Smooth muscle cell (in vitro differentiated cells): ENCODE measurements around the gene CSF3R. TPM values are rescaled to one million over a fixed set of nuclear protein-coding genes. Genes with fewer than 3 reads are reported as not detected.
"Not testable (repeated sequence)": the region's sequence is repeated elsewhere in the genome, so short reads cannot be mapped to it uniquely, and the experiment has no call there.

Experiments
- DNase-seq: peaks from one replicate; lab custom pipeline; 2025; ENCODE audit not compliant: unreplicated experiment; lab: John Stamatoyannopoulos, UW
- H2AFZ ChIP-seq: fragments of 200-600 bp; sonication (generic); 2 replicates; pipeline ENCODE4 v1.6.0; 2016; ENCODE audit warnings: antibody characterized with exemption, low read depth, mild to moderate bottlenecking
- H3F3A ChIP-seq: fragments of 200-600 bp; sonication (generic); 2 replicates; pipeline ENCODE4 v1.6.0; 2017; ENCODE audit warnings: antibody characterized with exemption, low read depth
- H3K27ac ChIP-seq: fragments of 200-600 bp; sonication (generic); 2 replicates; pipeline ENCODE4 v1.5.1; 2016; ENCODE audit warnings: low read depth, mild to moderate bottlenecking
- H3K27me3 ChIP-seq: fragments of 200-600 bp; sonication (generic); 2 replicates; pipeline ENCODE4 v1.6.1; 2016; ENCODE audit warnings: low read depth, mild to moderate bottlenecking
- H3K36me3 ChIP-seq: fragments of 200-600 bp; sonication (generic); 2 replicates; pipeline ENCODE4 v1.5.1; 2016; ENCODE audit warnings: low read depth
- H3K4me1 ChIP-seq: fragments of 200-600 bp; sonication (generic); 2 replicates; pipeline ENCODE4 v1.5.1; 2016; ENCODE audit warnings: low read depth
- H3K4me2 ChIP-seq: fragments of 200-600 bp; sonication (generic); 2 replicates; pipeline ENCODE4 v1.6.0; 2016; ENCODE audit warnings: mild to moderate bottlenecking
- H3K4me3 ChIP-seq: fragments of 200-600 bp; sonication (generic); 2 replicates; pipeline ENCODE4 v1.5.1; 2016; ENCODE audit warnings: mild to moderate bottlenecking
- H3K79me2 ChIP-seq: fragments of 200-600 bp; sonication (generic); 2 replicates; pipeline ENCODE4 v1.6.0; 2016; ENCODE audit warnings: low read depth, mild to moderate bottlenecking
- H3K9ac ChIP-seq: fragments of 200-600 bp; sonication (generic); 2 replicates; pipeline ENCODE4 v1.6.0; 2016; ENCODE audit warnings: low read depth
- H3K9me3 ChIP-seq: fragments of 200-600 bp; sonication (generic); replicated peaks from 2 replicates; pipeline ENCODE4 v1.5.1; 2016; ENCODE audit warnings: low read depth
- H4K20me1 ChIP-seq: fragments of 200-600 bp; sonication (generic); 2 replicates; pipeline ENCODE4 v1.6.0; 2016; ENCODE audit warnings: low read depth
- CTCF ChIP-seq: fragments of 200-600 bp; sonication (generic); IDR thresholded peaks from 2 replicates; pipeline ENCODE4 v1.5.1; 2017; ENCODE audit warnings: borderline replicate concordance, mild to moderate bottlenecking, antibody characterized with exemption; ENCODE audit not compliant: insufficient read depth, poor library complexity, severe bottlenecking
- WGBS: methylation state at CpG from one replicate; pipeline ENCODE4 v1.1.7; 2016; ENCODE audit warnings: low lambda C conversion rate; 5-methylcytosine and 5-hydroxymethylcytosine counted together
- polyA plus RNA-seq: library from polyadenylated mRNA; unstranded; fragments of >200 nt; fragmentation: Nextera tagmentation; extraction: Ambion mirVana; gene quantifications from 2 replicates; pipeline ENCODE4 v1.2.1, GENCODE V29; 2016
- total RNA-seq: library from RNA; depleted of rRNA; stranded (reverse); fragments of >200 nt; gene quantifications from 2 replicates; pipeline ENCODE4 v1.2.3, GENCODE V29; 2014

The CSF3R gene
- total and polyA plus RNA-seq, 2 experiments from 2014 or later = 0.46 to 6.7 TPM

DNA sequence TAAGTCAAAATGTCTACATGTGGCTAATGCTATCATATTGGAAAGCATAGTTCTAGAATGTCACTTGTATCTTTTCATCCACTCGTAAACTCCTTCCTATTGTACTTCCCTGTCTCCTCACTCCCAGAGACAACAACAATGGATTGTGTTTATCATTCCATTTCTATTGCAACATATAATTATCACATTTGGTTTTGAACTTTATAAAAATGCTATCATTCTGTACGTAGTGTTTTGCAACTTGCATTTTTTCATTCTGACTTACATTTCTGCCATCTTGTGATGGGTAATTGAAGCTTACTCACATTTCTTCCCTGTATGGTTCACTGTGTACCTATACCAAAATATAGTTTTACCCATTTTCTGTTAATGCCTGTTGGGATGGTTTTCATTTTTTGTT lies 14.5 kb upstream of the CSF3R start:
- no peak for TF ChIP-seq CTCF
- peaks cover 16% of the 10 kb centered on the region for H3K27me3 ChIP-seq
- no peaks in the 10 kb centered on the region for H3K79me2 ChIP-seq
- no peaks in the 10 kb centered on the region for H3K4me1 ChIP-seq
- no peak overlapping the region for H3K4me3 ChIP-seq
- H3K36me3 ChIP-seq = no peaks in the 10 kb centered on the region
- WGBS = 71% methylated on average over 2 of the region's 2 CpGs
- H3F3A ChIP-seq = no peaks in the 10 kb centered on the region
- no peak overlapping the region for H3K9ac ChIP-seq
- no peaks in the 10 kb centered on the region for H3K9me3 ChIP-seq
- no peak overlapping the region for H3K27ac ChIP-seq
- no peak overlapping the region for H2AFZ ChIP-seq
- DNase-seq = no peak
- H4K20me1 ChIP-seq = no peaks in the 10 kb centered on the region
- no peak overlapping the region for H3K4me2 ChIP-seq

DNA sequence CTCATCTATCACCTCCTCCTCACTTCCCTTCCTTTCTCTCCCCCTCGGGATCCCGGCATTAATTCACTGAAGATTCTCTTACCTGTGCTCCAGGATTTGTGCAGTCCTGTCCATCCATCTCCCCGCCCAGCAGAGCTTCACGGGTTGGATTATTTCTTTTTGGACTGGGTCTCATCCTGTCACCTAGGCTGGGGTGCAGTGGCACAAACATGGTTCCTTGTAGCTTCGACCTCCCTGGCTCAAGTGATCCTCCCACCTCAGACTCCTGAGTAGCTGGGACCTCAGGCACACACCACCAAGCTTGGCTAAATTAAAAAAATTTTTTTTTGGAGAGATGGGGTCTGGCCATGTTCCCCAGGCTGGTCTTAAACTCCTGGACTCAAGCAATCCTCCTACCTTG lies 12.3 kb upstream of the CSF3R start:
- no peak overlapping the region for H3K4me3 ChIP-seq
- no peaks in the 10 kb centered on the region for H3F3A ChIP-seq
- DNase-seq = no peak
- no peak for TF ChIP-seq CTCF
- no peak overlapping the region for H3K4me2 ChIP-seq
- 85% methylated on average over 5 of the region's 5 CpGs for WGBS
- peaks cover 16% of the 10 kb centered on the region for H3K27me3 ChIP-seq
- no peaks in the 10 kb centered on the region for H4K20me1 ChIP-seq
- H3K9me3 ChIP-seq = no peaks in the 10 kb centered on the region
- no peak overlapping the region for H2AFZ ChIP-seq
- no peaks in the 10 kb centered on the region for H3K4me1 ChIP-seq
- no peaks in the 10 kb centered on the region for H3K79me2 ChIP-seq
- H3K36me3 ChIP-seq = no peaks in the 10 kb centered on the region
- no peak overlapping the region for H3K27ac ChIP-seq
- H3K9ac ChIP-seq = no peak overlapping the region

GRCh38 chr1:36493524-36493923 lies 10.8 kb upstream of the CSF3R start:
- H3K9me3 ChIP-seq = no peaks in the 10 kb centered on the region
- no peaks in the 10 kb centered on the region for H3K36me3 ChIP-seq
- H2AFZ ChIP-seq = no peak overlapping the region
- H3K4me1 ChIP-seq = no peaks in the 10 kb centered on the region
- 96% methylated on average over 9 of the region's 9 CpGs for WGBS
- H3K9ac ChIP-seq = no peak overlapping the region
- TF ChIP-seq CTCF = no peak
- no peaks in the 10 kb centered on the region for H3F3A ChIP-seq
- no peaks in the 10 kb centered on the region for H3K79me2 ChIP-seq
- peaks cover 14% of the 10 kb centered on the region for H3K27me3 ChIP-seq
- no peaks in the 10 kb centered on the region for H4K20me1 ChIP-seq
- no peak overlapping the region for H3K27ac ChIP-seq
- no peak overlapping the region for H3K4me3 ChIP-seq
- DNase-seq = no peak
- no peak overlapping the region for H3K4me2 ChIP-seq

DNA sequence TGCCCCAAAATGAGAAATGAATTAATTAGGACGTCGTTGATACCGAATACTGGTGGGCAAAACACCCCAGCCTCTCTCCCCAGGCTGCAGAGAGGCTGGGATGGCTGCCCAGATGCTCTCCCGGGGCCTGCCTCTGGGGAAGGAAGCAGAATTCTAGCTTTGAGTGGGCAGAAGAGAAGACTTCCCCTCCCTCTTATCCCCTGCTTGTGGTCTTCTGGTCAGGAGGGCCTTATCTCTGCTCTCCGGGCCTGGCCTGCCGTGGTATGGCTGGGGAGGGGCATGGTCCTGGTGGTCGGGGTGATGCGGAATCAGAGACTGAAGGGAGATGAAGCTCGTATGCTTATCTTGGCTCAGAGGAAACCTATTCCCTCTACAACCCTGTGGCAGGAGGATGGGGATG lies 9.8 kb upstream of the CSF3R start:
- no peak overlapping the region for H3K4me3 ChIP-seq
- H3F3A ChIP-seq = no peaks in the 10 kb centered on the region
- peaks cover 3% of the 10 kb centered on the region for H3K27me3 ChIP-seq
- H3K36me3 ChIP-seq = no peaks in the 10 kb centered on the region
- WGBS = 47% methylated on average over 9 of the region's 9 CpGs
- no peak overlapping the region for H3K4me2 ChIP-seq
- no peak overlapping the region for H2AFZ ChIP-seq
- no peak for TF ChIP-seq CTCF
- H3K4me1 ChIP-seq = no peaks in the 10 kb centered on the region
- H3K9me3 ChIP-seq = no peaks in the 10 kb centered on the region
- no peak overlapping the region for H3K27ac ChIP-seq
- H3K79me2 ChIP-seq = no peaks in the 10 kb centered on the region
- H3K9ac ChIP-seq = no peak overlapping the region
- no peaks in the 10 kb centered on the region for H4K20me1 ChIP-seq
- DNase-seq = no peak

DNA sequence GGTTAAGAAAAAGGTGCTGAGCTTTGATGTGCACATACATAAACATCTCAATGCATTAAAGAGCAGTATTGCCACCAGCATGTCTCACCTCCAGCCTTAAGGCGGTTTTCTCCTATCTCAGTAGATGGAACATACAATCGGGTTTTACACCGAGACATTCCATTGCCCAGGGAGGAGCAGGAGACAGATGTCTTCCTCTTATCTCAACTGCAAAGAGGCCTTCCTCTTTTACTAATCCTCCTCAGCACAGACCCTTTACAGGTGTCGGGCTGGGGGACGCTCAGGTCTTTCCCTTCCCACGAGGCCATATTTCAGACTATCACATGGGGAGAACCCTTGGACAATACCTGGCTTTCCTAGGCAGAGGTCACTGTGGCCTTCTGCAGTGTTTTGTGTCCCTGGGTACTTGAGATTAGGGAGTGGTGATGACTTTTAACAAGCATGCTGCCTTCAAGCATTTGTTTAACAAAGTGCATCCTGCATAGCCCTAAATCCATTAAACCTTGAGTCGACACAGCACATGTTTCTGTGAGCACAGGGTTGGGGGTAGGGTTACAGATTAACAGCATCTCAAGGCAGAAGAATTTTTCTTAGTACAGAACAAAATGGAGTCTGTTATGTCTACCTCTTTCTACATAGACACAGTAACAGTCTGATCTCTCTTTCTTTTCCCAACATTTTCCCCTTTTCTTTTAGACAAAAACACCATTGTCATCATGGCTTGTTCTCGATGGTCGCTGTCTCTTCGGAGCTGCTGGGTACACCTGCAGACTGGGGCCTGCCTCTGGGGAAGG lies 6.7 kb upstream of the CSF3R start:
- not testable (repeated sequence) for H3K27me3 ChIP-seq, H2AFZ ChIP-seq, H3K4me3 ChIP-seq, H4K20me1 ChIP-seq, H3K79me2 ChIP-seq, DNase-seq, H3K4me1 ChIP-seq, H3K4me2 ChIP-seq, H3F3A ChIP-seq, H3K9ac ChIP-seq, H3K9me3 ChIP-seq, H3K27ac ChIP-seq, H3K36me3 ChIP-seq
- 63% methylated on average over 10 of the region's 10 CpGs for WGBS
